GM23338 (cell line): ENCODE results near the gene XPNPEP1. TPM values are rescaled to one million over a fixed set of nuclear protein-coding genes. Genes with fewer than 3 reads are reported as not detected.

Experiments used
- ATAC-seq: fragments of 200-7000 bp; cut with Tn5 transposase; 3 replicates; pipeline ENCODE4 v1.9.1; 2020
- DNase-seq: peaks from one replicate; pipeline ENCODE4 v3.0.0-alpha.2; 2015; ENCODE audit warnings: low spot score
- H2AFZ ChIP-seq: fragments of 200-600 bp; sonication (generic); 2 replicates; pipeline ENCODE4 v1.8.0; 2016; ENCODE audit warnings: antibody characterized with exemption, mild to moderate bottlenecking, moderate library complexity
- H3F3A ChIP-seq: fragments of 200-600 bp; sonication (generic); replicated peaks from 2 replicates; pipeline ENCODE4 v1.8.0; 2017; ENCODE audit warnings: antibody characterized with exemption, mixed run types, low read depth
- H3K27ac ChIP-seq: fragments of 200-600 bp; sonication (generic); 2 replicates; pipeline ENCODE4 v1.6.1; 2016; ENCODE audit warnings: low read depth
- H3K27me3 ChIP-seq: fragments of 200-600 bp; sonication (generic); 2 replicates; pipeline ENCODE4 v1.8.0; 2016; ENCODE audit warnings: mild to moderate bottlenecking, mixed run types, moderate library complexity; ENCODE audit not compliant: insufficient read depth
- H3K36me3 ChIP-seq: fragments of 200-600 bp; sonication (generic); 2 replicates; pipeline ENCODE4 v1.8.0; 2016; ENCODE audit warnings: mild to moderate bottlenecking; ENCODE audit not compliant: insufficient read depth
- H3K4me1 ChIP-seq: fragments of 200-600 bp; sonication (generic); 2 replicates; pipeline ENCODE4 v1.8.0; 2016; ENCODE audit warnings: mild to moderate bottlenecking, moderate library complexity; ENCODE audit not compliant: insufficient read depth
- H3K4me2 ChIP-seq: fragments of 200-600 bp; sonication (generic); 2 replicates; pipeline ENCODE4 v1.7.1; 2017; ENCODE audit warnings: mixed run types
- H3K4me3 ChIP-seq: fragments of 200-600 bp; sonication (generic); 2 replicates; pipeline ENCODE4 v1.6.1; 2016; ENCODE audit warnings: mixed run types
- H3K79me2 ChIP-seq: fragments of 200-600 bp; sonication (generic); replicated peaks from 2 replicates; pipeline ENCODE4 v1.8.0; 2017; ENCODE audit warnings: mild to moderate bottlenecking; ENCODE audit not compliant: insufficient read depth
- H3K9me2 ChIP-seq: fragments of 200-600 bp; sonication (generic); 2 replicates; pipeline ENCODE4 v1.8.0; 2017; ENCODE audit not compliant: insufficient read depth
- H4K20me1 ChIP-seq: fragments of 200-600 bp; sonication (generic); replicated peaks from 2 replicates; pipeline ENCODE4 v1.8.0; 2017; ENCODE audit warnings: mild to moderate bottlenecking; ENCODE audit not compliant: insufficient read depth
- H3K27ac Mint-ChIP-seq: 2 replicates; pipeline ENCODE4 v1.8.0; 2020; ENCODE audit warnings: inconsistent platforms, mild to moderate bottlenecking, moderate library complexity, mixed read lengths
- H3K27me3 Mint-ChIP-seq: 3 replicates; pipeline ENCODE4 v1.8.0; 2022; ENCODE audit warnings: low read depth, mild to moderate bottlenecking, moderate library complexity, mixed read lengths, inconsistent platforms; ENCODE audit not compliant: insufficient read depth, poor library complexity
- H3K36me3 Mint-ChIP-seq: 3 replicates; pipeline ENCODE4 v1.8.0; 2021; ENCODE audit warnings: low read depth, mild to moderate bottlenecking, inconsistent platforms, moderate library complexity, mixed read lengths
- H3K4me1 Mint-ChIP-seq: 3 replicates; pipeline ENCODE4 v1.8.0; 2020; ENCODE audit warnings: mild to moderate bottlenecking, inconsistent platforms, mixed read lengths
- H3K4me3 Mint-ChIP-seq: 3 replicates; pipeline ENCODE4 v1.8.0; 2021; ENCODE audit warnings: moderate library complexity, mild to moderate bottlenecking, inconsistent platforms, mixed read lengths
- H3K9me3 Mint-ChIP-seq: 3 replicates; pipeline ENCODE4 v1.8.0; 2020; ENCODE audit warnings: moderate library complexity, mild to moderate bottlenecking, inconsistent platforms, mixed read lengths
- CREB1 ChIP-seq: fragments of 250-450 bp; sonication (Bioruptor Pico); IDR thresholded peaks from 2 replicates; pipeline ENCODE4 v1.5.0; 2020; ENCODE audit warnings: low read depth, mild to moderate bottlenecking, moderate library complexity
- CTCF ChIP-seq, 2 experiments: fragments of 200-600 bp in 1 of 2; sonication (generic) in 1 of 2; conservative IDR thresholded peaks; 2 replicates each; pipeline versions ENCODE4 v1.5.1 to v1.6.1; 2016 to 2017; ENCODE audit warnings: antibody characterized with exemption in 2 of 2, low read depth in 2 of 2, mild to moderate bottlenecking in 2 of 2, moderate library complexity in 1 of 2
- ETS1 ChIP-seq: IDR thresholded peaks from 2 replicates; pipeline ENCODE4 v1.6.1; 2016; ENCODE audit warnings: antibody characterized with exemption
- EZH2 ChIP-seq: fragments of 200-600 bp; sonication (generic); IDR thresholded peaks from one replicate; pipeline ENCODE4 v1.8.0; 2017; ENCODE audit warnings: antibody characterized with exemption, mild to moderate bottlenecking, low read depth; ENCODE audit not compliant: unreplicated experiment
- EZH2phosphoT487 ChIP-seq: fragments of 200-600 bp; sonication (generic); IDR thresholded peaks from one replicate; pipeline ENCODE4 v1.8.1; 2018; ENCODE audit warnings: antibody characterized with exemption; ENCODE audit not compliant: unreplicated experiment
- JUNB ChIP-seq: IDR thresholded peaks from one replicate; pipeline ENCODE4 v1.6.1; 2016; ENCODE audit warnings: antibody characterized with exemption; ENCODE audit not compliant: unreplicated experiment
- NANOG ChIP-seq: IDR thresholded peaks from 2 replicates; pipeline ENCODE4 v1.6.1; 2016; ENCODE audit warnings: antibody characterized with exemption, borderline replicate concordance
- POLR2AphosphoS5 ChIP-seq: IDR thresholded peaks from 2 replicates; pipeline ENCODE4 v1.6.1; 2016; ENCODE audit warnings: antibody characterized with exemption, low read depth
- STAT1 ChIP-seq: IDR thresholded peaks from one replicate; pipeline ENCODE4 v1.6.1; 2016; ENCODE audit warnings: antibody characterized with exemption; ENCODE audit not compliant: unreplicated experiment
- ZNF114 ChIP-seq: fragments of 250-450 bp; sonication (Bioruptor Pico); IDR thresholded peaks from 2 replicates; pipeline ENCODE4 v1.5.0; 2020; ENCODE audit warnings: mild to moderate bottlenecking, moderate library complexity
- ZNF331 ChIP-seq: fragments of 250-450 bp; sonication (Bioruptor Pico); IDR thresholded peaks from 2 replicates; pipeline ENCODE4 v1.5.0; 2020; ENCODE audit warnings: low read depth, mild to moderate bottlenecking, moderate library complexity
- ZNF462 ChIP-seq: fragments of 250-450 bp; sonication (Bioruptor Pico); IDR thresholded peaks from 2 replicates; pipeline ENCODE4 v1.5.0; 2020; ENCODE audit warnings: mild to moderate bottlenecking, moderate library complexity
- polyA plus RNA-seq: library from polyadenylated mRNA; unstranded; fragments of >200 nt; fragmentation: Nextera tagmentation; extraction: Ambion mirVana; gene quantifications from 2 replicates; pipeline ENCODE4 v1.2.1, GENCODE V29; 2016
- total RNA-seq: library from RNA; depleted of rRNA; stranded (reverse); fragments of >200 nt; shearing (Covaris generic); gene quantifications from 2 replicates; pipeline ENCODE4 v1.2.3, GENCODE V29; 2014
- TF ChIP-seq, protein P1 (sequence below): IDR thresholded peaks from one replicate; pipeline ENCODE4 v1.6.1; 2018; ENCODE audit warnings: antibody characterized with exemption; ENCODE audit not compliant: unreplicated experiment

XPNPEP1 gene
- total and polyA plus RNA-seq, 2 experiments from 2014 or later: 17.5 to 55.8 TPM

- no peak for ATAC-seq
- TF ChIP-seq ZNF331: no peak
- TF ChIP-seq EZH2phosphoT487: no peak
- TF ChIP-seq EZH2: no peak
- TF ChIP-seq, protein P1, sequence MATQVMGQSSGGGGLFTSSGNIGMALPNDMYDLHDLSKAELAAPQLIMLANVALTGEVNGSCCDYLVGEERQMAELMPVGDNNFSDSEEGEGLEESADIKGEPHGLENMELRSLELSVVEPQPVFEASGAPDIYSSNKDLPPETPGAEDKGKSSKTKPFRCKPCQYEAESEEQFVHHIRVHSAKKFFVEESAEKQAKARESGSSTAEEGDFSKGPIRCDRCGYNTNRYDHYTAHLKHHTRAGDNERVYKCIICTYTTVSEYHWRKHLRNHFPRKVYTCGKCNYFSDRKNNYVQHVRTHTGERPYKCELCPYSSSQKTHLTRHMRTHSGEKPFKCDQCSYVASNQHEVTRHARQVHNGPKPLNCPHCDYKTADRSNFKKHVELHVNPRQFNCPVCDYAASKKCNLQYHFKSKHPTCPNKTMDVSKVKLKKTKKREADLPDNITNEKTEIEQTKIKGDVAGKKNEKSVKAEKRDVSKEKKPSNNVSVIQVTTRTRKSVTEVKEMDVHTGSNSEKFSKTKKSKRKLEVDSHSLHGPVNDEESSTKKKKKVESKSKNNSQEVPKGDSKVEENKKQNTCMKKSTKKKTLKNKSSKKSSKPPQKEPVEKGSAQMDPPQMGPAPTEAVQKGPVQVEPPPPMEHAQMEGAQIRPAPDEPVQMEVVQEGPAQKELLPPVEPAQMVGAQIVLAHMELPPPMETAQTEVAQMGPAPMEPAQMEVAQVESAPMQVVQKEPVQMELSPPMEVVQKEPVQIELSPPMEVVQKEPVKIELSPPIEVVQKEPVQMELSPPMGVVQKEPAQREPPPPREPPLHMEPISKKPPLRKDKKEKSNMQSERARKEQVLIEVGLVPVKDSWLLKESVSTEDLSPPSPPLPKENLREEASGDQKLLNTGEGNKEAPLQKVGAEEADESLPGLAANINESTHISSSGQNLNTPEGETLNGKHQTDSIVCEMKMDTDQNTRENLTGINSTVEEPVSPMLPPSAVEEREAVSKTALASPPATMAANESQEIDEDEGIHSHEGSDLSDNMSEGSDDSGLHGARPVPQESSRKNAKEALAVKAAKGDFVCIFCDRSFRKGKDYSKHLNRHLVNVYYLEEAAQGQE: no peak
- TF ChIP-seq CTCF (conservative IDR thresholded peaks at IDR 0.05; ENCODE audit: low read depth in 2 of 2): no peak
- TF ChIP-seq JUNB: no peak
- no peak for TF ChIP-seq CREB1 (CRISPR knock-in tag)
- no peak for TF ChIP-seq STAT1
- no peak for TF ChIP-seq POLR2AphosphoS5
- no peak for TF ChIP-seq ZNF114
- no peak for TF ChIP-seq ZNF462
- no peak for TF ChIP-seq NANOG
- TF ChIP-seq ETS1: no peak
- no peaks in the 10 kb centered on the region for H3K4me1 ChIP-seq
These were observed 103.5 kb downstream of the XPNPEP1 start for GRCh38 chr10:109819807-109820206.

More at GRCh38 chr10:109819807-109820206, 103.5 kb downstream of the XPNPEP1 start:
- Histone ChIP-seq H3K9me2 (0 out of 2 replicates have a peak, but pooled peaks cover 2% of the 10 kb centered on the region), H3K36me3 (no peaks in the 10 kb centered on the region), H3F3A (no peaks in the 10 kb centered on the region), H3K4me2 (no peak overlapping the region), H3K4me3 (no peak overlapping the region), H4K20me1 (no peaks in the 10 kb centered on the region), H2AFZ (no peak overlapping the region), H3K79me2 (no peaks in the 10 kb centered on the region), H3K27me3 (no peaks in the 10 kb centered on the region), H3K27ac (no peak overlapping the region)
- H3K4me1 Mint-ChIP-seq: peaks cover 2% of the 10 kb centered on the region; the same call in 1 of the 3 replicates
- no peak for DNase-seq
- no peaks in the 10 kb centered on the region for H3K9me3 Mint-ChIP-seq
- no peak overlapping the region for H3K27ac Mint-ChIP-seq
- no peak overlapping the region for H3K4me3 Mint-ChIP-seq
- no peaks in the 10 kb centered on the region for H3K36me3 Mint-ChIP-seq
- H3K27me3 Mint-ChIP-seq: no peaks in the 10 kb centered on the region
